Measurements from ENCODE around the gene ATXN7L3. TPM values are rescaled to one million over a fixed set of nuclear protein-coding genes. Genes with fewer than 3 reads are reported as not detected.

Gene ATXN7L3
- polyA plus RNA-seq, 3 donors: 8.5 to 60.9 (median 9.9) TPM

DNA sequence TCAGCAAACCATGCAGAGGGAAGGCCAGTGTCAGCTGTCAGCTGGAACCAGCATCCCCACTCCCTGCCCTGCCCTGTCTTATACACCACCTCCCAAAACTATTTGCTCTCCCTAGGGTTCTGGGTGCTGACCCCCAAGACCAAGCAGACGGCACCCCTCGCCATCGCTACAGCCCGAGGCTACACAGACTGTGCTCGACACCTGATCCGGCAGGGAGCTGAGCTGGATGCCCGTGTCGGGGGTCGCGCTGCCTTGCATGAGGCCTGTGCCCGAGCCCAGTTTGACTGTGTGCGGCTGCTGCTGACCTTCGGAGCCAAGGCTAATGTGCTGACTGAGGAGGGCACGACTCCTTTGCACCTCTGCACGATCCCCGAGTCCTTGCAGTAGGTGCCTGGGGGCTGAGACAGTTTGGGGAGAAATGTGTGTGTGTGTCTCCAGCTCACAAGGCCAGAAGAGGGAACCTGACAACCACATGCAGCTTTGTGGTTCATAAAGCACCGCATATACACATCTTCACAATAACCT is 27.7 kb downstream of the ATXN7L3 start:
- intact Hi-C loops (cut with micrococcal nuclease): no loop called here
- TF ChIP-seq, protein P1, sequence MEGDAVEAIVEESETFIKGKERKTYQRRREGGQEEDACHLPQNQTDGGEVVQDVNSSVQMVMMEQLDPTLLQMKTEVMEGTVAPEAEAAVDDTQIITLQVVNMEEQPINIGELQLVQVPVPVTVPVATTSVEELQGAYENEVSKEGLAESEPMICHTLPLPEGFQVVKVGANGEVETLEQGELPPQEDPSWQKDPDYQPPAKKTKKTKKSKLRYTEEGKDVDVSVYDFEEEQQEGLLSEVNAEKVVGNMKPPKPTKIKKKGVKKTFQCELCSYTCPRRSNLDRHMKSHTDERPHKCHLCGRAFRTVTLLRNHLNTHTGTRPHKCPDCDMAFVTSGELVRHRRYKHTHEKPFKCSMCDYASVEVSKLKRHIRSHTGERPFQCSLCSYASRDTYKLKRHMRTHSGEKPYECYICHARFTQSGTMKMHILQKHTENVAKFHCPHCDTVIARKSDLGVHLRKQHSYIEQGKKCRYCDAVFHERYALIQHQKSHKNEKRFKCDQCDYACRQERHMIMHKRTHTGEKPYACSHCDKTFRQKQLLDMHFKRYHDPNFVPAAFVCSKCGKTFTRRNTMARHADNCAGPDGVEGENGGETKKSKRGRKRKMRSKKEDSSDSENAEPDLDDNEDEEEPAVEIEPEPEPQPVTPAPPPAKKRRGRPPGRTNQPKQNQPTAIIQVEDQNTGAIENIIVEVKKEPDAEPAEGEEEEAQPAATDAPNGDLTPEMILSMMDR (IDR thresholded peaks at IDR 0.05): no peak
- peaks cover 0 to 2% (median 0%) of the 10 kb centered on the region in 7 donors for H3K9me3 Mint-ChIP-seq
- H3K4me3 Mint-ChIP-seq: no peak overlapping the region
- H3K9me3 ChIP-seq (replicated peaks in 1 of 2; ENCODE audit: control insufficient read depth in 1 of 2, insufficient read depth in 1 of 2, low read length in 2 of 2): no peaks in the 10 kb centered on the region
- no peak overlapping the region for H3K4me2 ChIP-seq (replicated peaks; ENCODE audit: extremely low read depth, low read length, poor library complexity, severe bottlenecking)
- H3K36me3 ChIP-seq (replicated peaks in 1 of 2; ENCODE audit: control insufficient read depth in 1 of 2, insufficient read depth in 2 of 2, low read length in 2 of 2): peaks cover 10 to 11% of the 10 kb centered on the region in 2 donors
- no peaks in the 10 kb centered on the region for H4K20me1 ChIP-seq (ENCODE audit: insufficient read depth, low read length)
- H3K9ac ChIP-seq (ENCODE audit: insufficient read depth, low read length, poor library complexity, severe bottlenecking): no peak overlapping the region
- peaks cover 11 to 19% of the 10 kb centered on the region in 2 donors for H3K36me3 Mint-ChIP-seq
- 94% methylated on average over 17 of the region's 17 CpGs for WGBS (ENCODE audit: insufficient coverage)
- peaks cover 0 to 6% of the 10 kb centered on the region in 2 donors for H3K27me3 ChIP-seq (ENCODE audit: control insufficient read depth in 2 of 2, insufficient read depth in 2 of 2, low read length in 2 of 2)
- H3K4me1 Mint-ChIP-seq: peaks cover 3% of the 10 kb centered on the region
- no peak overlapping the region for H2AFZ ChIP-seq (ENCODE audit: insufficient read depth, low read depth, low read length, poor library complexity, severe bottlenecking)
- H3K27ac ChIP-seq (ENCODE audit: low read depth in 1 of 2, low read length in 2 of 2): no peak overlapping the region
- peaks cover 0 to 2% of the 10 kb centered on the region in 2 donors for H3K4me1 ChIP-seq (ENCODE audit: control insufficient read depth in 1 of 2, insufficient read depth in 2 of 2, low read length in 2 of 2)
- DNase-seq: no peak
- peaks cover 3 to 5% (median 4%) of the 10 kb centered on the region in 3 donors for H3K27me3 Mint-ChIP-seq (ENCODE audit: low read depth in 3 of 3)
- no peak overlapping the region for H3K4me3 ChIP-seq (replicated peaks in 1 of 3; ENCODE audit: low read depth in 2 of 3, low read length in 3 of 3)
- H3K79me2 ChIP-seq (ENCODE audit: insufficient read depth, low read length): no peaks in the 10 kb centered on the region
- no peak overlapping the region for H3K27ac Mint-ChIP-seq

DNA sequence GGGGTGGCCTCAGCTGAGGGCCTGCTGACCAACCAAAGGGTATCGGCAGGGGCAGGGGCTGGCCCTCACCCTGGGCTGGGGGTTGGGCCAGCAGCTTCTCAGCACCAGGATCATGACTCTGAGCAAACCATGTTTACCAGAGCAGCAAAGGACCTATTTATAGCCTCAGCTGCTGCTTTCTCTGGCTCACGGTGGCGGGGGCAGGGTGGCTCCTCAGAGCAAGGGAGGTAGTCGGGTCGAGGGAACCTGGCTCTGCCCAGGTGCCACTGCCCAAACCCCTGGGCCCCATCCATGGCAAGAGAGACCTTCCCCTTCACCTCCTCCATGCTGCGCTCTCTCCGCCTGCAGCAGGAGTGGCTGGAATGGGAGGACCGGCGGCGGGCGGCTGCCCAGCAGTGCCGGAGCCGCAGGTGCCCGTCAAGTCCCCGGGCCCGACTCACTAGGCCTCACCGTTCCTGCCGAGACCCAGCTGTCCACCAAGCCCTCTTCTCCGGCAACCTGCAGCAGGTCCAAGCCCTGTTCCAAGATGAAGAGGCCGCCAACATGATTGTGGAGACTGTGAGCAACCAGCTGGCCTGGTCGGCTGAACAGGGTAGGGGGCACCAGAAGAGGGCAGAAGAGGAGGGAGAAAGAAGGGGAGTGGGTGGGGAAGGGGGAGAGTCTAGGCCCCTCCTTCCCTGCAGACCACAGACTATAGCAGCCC is 29.0 kb downstream of the ATXN7L3 start, which contains the start of gene ASB16:
Gene ASB16, plus strand, starts transcription at position 206 of the 703 bp plus-strand sequence. Its CDS starts 86 bp downstream, at position 292.
- Histone ChIP-seq H3K9me3 (replicated peaks in 1 of 2; ENCODE audit: control insufficient read depth in 1 of 2, insufficient read depth in 1 of 2, low read length in 2 of 2) (no peaks in the 10 kb centered on the region), H3K27ac (ENCODE audit: low read depth in 1 of 2, low read length in 2 of 2) (no peak within 1 kb of the TSS), H3K27me3 (ENCODE audit: control insufficient read depth in 2 of 2, insufficient read depth in 2 of 2, low read length in 2 of 2) (peaks cover 0 to 6% of the 10 kb centered on the region in 2 donors), H3K36me3 (replicated peaks in 1 of 2; ENCODE audit: control insufficient read depth in 1 of 2, insufficient read depth in 2 of 2, low read length in 2 of 2) (peaks cover 0 to under 1% of the 10 kb centered on the region in 2 donors), H3K4me1 (ENCODE audit: control insufficient read depth in 1 of 2, insufficient read depth in 2 of 2, low read length in 2 of 2) (peaks cover 0 to 2% of the 10 kb centered on the region in 2 donors), H3K79me2 (ENCODE audit: insufficient read depth, low read length) (no peaks in the 10 kb centered on the region), H2AFZ (ENCODE audit: insufficient read depth, low read depth, low read length, poor library complexity, severe bottlenecking) (no peak within 1 kb of the TSS), H3K4me2 (replicated peaks; ENCODE audit: extremely low read depth, low read length, poor library complexity, severe bottlenecking) (no peak within 1 kb of the TSS), H4K20me1 (ENCODE audit: insufficient read depth, low read length) (no peaks in the 10 kb centered on the region), H3K9ac (ENCODE audit: insufficient read depth, low read length, poor library complexity, severe bottlenecking) (no peak within 1 kb of the TSS), H3K4me3 (replicated peaks in 1 of 3; ENCODE audit: low read depth in 2 of 3, low read length in 3 of 3) (no peak within 1 kb of the TSS)
- peaks cover 3 to 12% of the 10 kb centered on the region in 2 donors for H3K36me3 Mint-ChIP-seq
- TF ChIP-seq, protein P1 (IDR thresholded peaks at IDR 0.05): no peak
- H3K4me1 Mint-ChIP-seq: peaks cover 3% of the 10 kb centered on the region
- no peak for DNase-seq
- intact Hi-C loops (cut with micrococcal nuclease): no loop called here
- peaks cover 0 to 2% (median 0%) of the 10 kb centered on the region in 7 donors for H3K9me3 Mint-ChIP-seq
- peak within 1 kb of the TSS in 1 of 7 donors; percentile 61 for H3K27ac Mint-ChIP-seq
- H3K27me3 Mint-ChIP-seq (ENCODE audit: low read depth in 3 of 3): peaks cover 3 to 5% (median 4%) of the 10 kb centered on the region in 3 donors
- peak within 1 kb of the TSS in 1 of 2 donors; percentile 36 for H3K4me3 Mint-ChIP-seq
- WGBS (ENCODE audit: insufficient coverage): 76% methylated on average over 19 of the region's 21 CpGs
